Kidney epithelial cell (primary cell): Measurements from ENCODE around the gene B4GALNT3. TPM values are rescaled to one million over a fixed set of nuclear protein-coding genes. Genes with fewer than 3 reads are reported as not detected.

ENCODE experiments used
- DNase-seq: peaks from one replicate; pipeline ENCODE4 v3.0.0-alpha.2; 2010; ENCODE audit warnings: low read depth
- H3K27me3 ChIP-seq: 2 replicates; pipeline ENCODE4 v1.6.0; 2011; ENCODE audit warnings: low read length; ENCODE audit not compliant: control insufficient read depth, insufficient read depth
- H3K36me3 ChIP-seq: 2 replicates; pipeline ENCODE4 v1.5.1; 2011; ENCODE audit warnings: low read length; ENCODE audit not compliant: control insufficient read depth, insufficient read depth
- H3K4me3 ChIP-seq: 2 replicates; pipeline ENCODE4 v1.5.1; 2011; ENCODE audit warnings: low read depth, mild to moderate bottlenecking, control low read depth, low read length
- total RNA-seq: library from RNA; depleted of rRNA; stranded (reverse); fragments of >200 nt; gene quantifications from 2 replicates; pipeline ENCODE4 v1.2.3, GENCODE V29; 2015
- TF ChIP-seq, protein P1 (sequence below): IDR thresholded peaks from 2 replicates; pipeline ENCODE4 v1.5.1; 2011; ENCODE audit warnings: mild to moderate bottlenecking, moderate library complexity, low read length, control low read depth, inconsistent platforms; ENCODE audit not compliant: insufficient read depth, poor library complexity, severe bottlenecking

The B4GALNT3 gene
- total RNA-seq, 1 donor from 2014 or later, result 6.8 TPM

DNA sequence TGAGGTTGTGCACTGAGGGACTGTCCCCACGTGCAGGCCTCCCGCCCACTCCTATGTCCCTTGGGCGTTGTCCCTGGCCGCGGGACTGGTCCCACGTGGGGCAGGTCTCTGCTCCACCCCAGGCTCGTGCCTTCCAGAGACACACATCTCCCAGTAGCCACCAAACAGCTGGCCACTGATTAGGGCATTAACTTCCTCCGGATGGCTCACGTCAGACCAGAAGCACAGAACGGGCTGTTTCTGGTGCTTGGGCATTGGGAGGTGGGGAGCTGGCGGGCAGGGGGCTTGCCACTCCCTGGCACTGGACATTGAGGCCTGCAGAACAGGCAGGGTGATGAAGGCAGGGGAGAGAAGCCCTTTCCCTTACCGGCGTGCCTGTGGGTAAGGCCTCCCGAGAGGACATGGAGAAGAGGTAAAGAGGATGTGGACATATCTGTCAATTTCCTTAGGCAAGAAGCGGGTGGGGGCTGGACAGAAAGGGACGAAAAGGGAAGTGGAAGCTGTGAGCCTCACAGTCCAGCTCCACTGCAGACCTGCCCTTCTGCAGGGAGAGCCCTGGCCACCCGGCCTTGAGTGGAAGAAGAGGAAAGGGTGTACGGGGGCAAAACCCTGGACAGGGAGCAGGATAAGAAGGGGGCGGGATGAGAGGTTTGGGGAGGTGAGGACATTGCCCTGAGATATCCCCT, 102.3 kb downstream of the B4GALNT3 start:
- H3K27me3 ChIP-seq, result no peaks in the 10 kb centered on the region
- no peak overlapping the region for H3K4me3 ChIP-seq
- H3K36me3 ChIP-seq, result no peaks in the 10 kb centered on the region
- TF ChIP-seq, protein P1, sequence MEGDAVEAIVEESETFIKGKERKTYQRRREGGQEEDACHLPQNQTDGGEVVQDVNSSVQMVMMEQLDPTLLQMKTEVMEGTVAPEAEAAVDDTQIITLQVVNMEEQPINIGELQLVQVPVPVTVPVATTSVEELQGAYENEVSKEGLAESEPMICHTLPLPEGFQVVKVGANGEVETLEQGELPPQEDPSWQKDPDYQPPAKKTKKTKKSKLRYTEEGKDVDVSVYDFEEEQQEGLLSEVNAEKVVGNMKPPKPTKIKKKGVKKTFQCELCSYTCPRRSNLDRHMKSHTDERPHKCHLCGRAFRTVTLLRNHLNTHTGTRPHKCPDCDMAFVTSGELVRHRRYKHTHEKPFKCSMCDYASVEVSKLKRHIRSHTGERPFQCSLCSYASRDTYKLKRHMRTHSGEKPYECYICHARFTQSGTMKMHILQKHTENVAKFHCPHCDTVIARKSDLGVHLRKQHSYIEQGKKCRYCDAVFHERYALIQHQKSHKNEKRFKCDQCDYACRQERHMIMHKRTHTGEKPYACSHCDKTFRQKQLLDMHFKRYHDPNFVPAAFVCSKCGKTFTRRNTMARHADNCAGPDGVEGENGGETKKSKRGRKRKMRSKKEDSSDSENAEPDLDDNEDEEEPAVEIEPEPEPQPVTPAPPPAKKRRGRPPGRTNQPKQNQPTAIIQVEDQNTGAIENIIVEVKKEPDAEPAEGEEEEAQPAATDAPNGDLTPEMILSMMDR, result no peak
- no peak for DNase-seq

DNA sequence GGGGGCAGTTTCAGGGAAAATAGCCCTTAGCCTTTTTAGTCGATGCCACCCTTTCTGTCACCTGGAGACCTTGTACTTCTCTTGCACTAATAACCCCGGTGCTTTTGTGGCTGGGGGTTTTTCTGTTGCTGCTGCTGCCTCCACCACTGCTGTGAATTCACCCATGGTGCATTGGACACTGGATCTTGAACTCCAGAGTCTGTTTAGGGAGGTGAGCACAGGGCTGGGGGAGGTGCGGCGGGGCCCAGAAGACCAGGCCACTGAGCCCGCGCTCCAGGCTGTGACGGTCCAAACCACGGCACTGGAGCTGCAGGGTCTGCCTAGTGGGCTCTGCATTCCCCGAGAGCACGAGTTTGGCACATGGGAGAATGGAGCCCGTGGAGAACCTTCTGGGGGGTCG, 102.9 kb downstream of the B4GALNT3 start:
- Histone ChIP-seq H3K4me3 (no peak overlapping the region), H3K36me3 (no peaks in the 10 kb centered on the region), H3K27me3 (no peaks in the 10 kb centered on the region)
- TF ChIP-seq, protein P1, result no peak
- DNase-seq, result no peak

DNA sequence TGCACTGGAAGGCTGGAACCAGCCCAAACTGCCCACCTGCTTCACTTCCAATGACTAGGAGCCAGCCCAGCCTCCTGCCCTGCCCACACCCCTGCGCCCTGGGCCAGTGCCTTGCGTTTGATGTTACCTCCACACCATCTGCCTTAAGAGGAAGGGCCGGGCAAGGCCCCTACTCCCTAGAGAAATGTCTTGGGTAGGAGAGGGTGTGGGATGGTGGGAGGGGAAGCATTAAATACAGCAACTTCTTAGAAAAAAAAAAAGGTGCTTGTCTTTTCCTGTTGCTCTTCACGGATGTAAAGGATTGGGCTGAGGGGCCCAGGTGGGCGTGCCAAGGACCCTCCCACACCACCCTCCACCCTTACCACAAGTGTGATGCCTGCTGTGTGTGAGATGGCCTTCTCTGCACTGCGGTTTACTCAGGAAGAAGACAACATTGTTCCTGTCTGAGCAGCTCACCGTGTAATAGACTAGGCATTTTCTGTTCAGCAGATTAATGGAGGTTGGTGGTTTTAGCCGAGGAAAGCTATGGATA, 103.6 kb downstream of the B4GALNT3 start:
- no peak overlapping the region for H3K4me3 ChIP-seq
- no peak for DNase-seq
- H3K27me3 ChIP-seq, result no peaks in the 10 kb centered on the region
- TF ChIP-seq, protein P1, result no peak
- no peaks in the 10 kb centered on the region for H3K36me3 ChIP-seq

DNA sequence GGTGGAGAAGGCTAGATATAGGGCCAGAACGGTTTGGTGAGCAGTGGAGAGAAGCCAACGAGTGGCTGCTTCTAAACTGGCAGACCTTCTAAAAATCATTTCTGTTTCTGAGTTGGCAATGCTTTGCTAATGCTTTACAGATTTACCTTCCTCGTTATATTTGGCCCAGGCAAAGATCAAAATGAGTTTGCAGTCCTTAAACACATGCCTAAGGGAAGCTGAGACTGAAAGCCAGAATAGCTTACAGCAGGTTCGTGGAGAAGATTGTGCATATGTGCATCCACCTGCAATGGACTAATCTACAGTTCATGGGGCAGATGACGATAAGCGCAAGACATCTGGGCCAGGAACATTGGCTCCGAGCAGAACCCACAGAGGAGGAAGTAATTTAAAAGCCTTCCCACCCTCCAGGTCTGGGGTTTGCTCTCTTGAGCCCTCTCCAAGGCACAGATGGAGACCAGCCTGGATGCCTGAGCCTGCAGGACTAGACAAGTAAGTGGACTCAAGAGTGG, 104.1 kb downstream of the B4GALNT3 start:
- no peak for DNase-seq
- Histone ChIP-seq H3K4me3 (no peak overlapping the region), H3K36me3 (no peaks in the 10 kb centered on the region), H3K27me3 (no peaks in the 10 kb centered on the region)
- TF ChIP-seq, protein P1, result no peak

DNA sequence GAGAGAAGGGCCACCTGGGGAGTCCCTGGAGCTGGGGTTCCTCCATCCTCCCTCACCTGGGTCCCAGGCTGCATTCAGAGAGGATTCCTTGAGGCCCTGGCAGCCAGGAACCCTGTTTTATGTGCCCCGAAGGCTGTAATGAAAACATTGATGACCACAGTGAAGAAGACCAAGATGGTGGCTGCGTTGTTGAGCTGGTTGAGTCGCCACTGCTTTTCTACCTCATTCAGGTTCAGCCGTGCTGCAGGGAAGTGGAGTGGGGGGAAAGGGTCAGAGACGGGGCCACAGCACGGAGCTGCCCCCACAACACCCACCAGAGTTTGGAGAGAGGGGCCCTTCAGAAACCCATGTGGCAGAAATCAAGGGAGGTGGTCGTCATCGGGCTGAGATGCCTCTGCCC, 105.4 kb downstream of the B4GALNT3 start:
- Histone ChIP-seq H3K36me3 (no peaks in the 10 kb centered on the region), H3K27me3 (no peaks in the 10 kb centered on the region), H3K4me3 (no peak overlapping the region)
- TF ChIP-seq, protein P1, result no peak
- DNase-seq, result no peak
